ENCODE data around the gene TMEM30B. TPM values are rescaled to one million over a fixed set of nuclear protein-coding genes. Genes with fewer than 3 reads are reported as not detected.
A peak's percentile ranks its signal among the peaks of the same experiment; 100 is the strongest.

The TMEM30B gene
- total and polyA plus RNA-seq, 9 of the 15 experiments (the other 6 are each of a cell fraction or from before 2014, with no cell fraction given): 0.04 TPM; not detected in 8

DNA sequence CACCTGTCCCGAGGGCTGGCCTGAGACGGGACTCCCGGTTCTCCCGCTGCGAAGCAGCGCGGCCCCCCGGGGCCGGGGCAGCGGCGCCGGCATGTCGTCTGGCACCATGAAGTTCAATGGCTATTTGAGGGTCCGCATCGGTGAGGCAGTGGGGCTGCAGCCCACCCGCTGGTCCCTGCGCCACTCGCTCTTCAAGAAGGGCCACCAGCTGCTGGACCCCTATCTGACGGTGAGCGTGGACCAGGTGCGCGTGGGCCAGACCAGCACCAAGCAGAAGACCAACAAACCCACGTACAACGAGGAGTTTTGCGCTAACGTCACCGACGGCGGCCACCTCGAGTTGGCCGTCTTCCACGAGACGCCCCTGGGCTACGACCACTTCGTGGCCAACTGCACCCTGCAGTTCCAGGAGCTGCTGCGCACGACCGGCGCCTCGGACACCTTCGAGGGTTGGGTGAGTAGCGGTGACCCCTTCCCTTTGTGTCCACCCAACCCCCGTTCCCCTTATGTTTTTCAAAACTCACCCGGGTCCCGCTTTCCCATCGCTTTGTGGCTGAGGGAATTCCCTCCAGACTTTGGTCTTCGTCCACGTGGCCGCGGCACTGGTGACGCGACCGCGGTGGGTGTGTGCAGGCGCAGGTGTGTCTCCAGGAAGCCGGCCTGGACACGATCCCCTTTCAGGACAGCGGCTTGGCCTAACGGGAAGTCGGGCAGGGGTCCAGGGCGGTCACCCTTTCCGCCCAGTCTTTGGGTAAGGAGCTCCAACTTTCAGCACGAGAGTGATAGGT is 41.1 kb upstream of the TMEM30B start (continued):
- TF ChIP-seq RBFOX2 (IDR thresholded peaks at IDR 0.05; ENCODE audit: low read depth, low read length): 0 out of 2 replicates have a peak, but pooled peaks have one; percentile 27
- TF ChIP-seq ZBTB7A (IDR thresholded peaks at IDR 0.05; ENCODE audit: borderline replicate concordance, control insufficient read depth, low read depth, low read length): 0 out of 2 replicates have a peak, but pooled peaks have one; percentile 26

DNA sequence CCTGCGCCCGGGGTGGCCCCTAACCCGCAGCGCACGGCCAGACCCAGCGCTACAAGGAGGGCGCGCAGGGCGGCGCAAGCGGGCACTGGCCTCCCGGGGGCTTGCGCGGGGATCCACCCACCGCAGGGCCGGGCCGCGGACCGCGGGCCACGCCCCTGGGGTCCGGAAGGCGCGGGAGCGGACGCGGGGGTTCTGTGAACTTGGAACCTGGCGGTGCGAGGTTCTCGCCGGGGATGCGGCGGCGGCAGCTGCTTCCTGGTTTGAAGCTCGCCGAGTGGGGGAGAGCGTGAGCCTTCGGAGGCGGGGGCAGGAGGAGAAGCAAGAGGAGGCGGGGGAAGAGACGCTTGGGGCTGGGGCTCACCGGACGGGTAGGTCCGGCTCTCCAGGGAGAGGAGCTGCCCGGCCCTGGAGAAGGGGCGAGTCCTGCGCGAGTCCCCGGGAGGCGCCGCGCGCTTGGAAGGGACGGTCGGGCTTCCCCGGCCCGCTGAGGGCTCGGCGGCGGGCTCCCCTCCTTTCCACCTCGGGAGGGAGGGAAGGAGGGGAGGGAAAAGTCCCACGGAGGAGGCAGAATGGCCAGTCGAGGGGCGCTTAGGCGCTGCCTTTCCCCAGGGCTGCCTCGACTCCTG is 40.4 kb upstream of the TMEM30B start, which contains the start of gene PRKCH:
PRKCH (plus strand) TSS at position 195 of the 626 bp plus-strand sequence. CDS start 523 bp downstream, outside the sequence.
- 7% methylated on average over 16 of the region's 66 CpGs for WGBS (ENCODE audit: insufficient coverage, low coverage, missing lambda C conversion rate)
- Histone ChIP-seq H3K36me3 (ENCODE audit: control insufficient read depth, insufficient read depth, low read length) (no peaks in the 10 kb centered on the region), H3K9me3 (replicated peaks; ENCODE audit: control insufficient read depth, insufficient read depth, low read depth, low read length) (no peaks in the 10 kb centered on the region), H3K9me1 (ENCODE audit: control insufficient read depth, insufficient read depth, low read length) (no peaks in the 10 kb centered on the region), H3K79me2 (ENCODE audit: control insufficient read depth, insufficient read depth, low read length) (no peaks in the 10 kb centered on the region; the same call in 2 of the 3 replicates), H3K4me1 (replicated peaks in 1 of 2; ENCODE audit: control insufficient read depth in 2 of 2, insufficient read depth in 2 of 2, low read length in 2 of 2) (peaks cover 0 to 19% of the 10 kb centered on the region in 2 experiments; a peak in 3 of 5 replicates), H4K20me1 (replicated peaks; ENCODE audit: control insufficient read depth, insufficient read depth, low read length) (no peaks in the 10 kb centered on the region), H3K4me3 (peak within 1 kb of the TSS; percentile 49), H3K9ac (ENCODE audit: insufficient read depth in 1 of 2, low read depth in 2 of 2, low read length in 2 of 2) (peak within 1 kb of the TSS; percentile 30 to 87; a peak in 3 of 4 replicates), H3K27me3 (ENCODE audit: control insufficient read depth in 2 of 2, insufficient read depth in 2 of 2, low read length in 2 of 2) (no peaks in the 10 kb centered on the region), H2AFZ (ENCODE audit: low read depth, low read length) (peak within 1 kb of the TSS; percentile 80), H3K4me2 (ENCODE audit: insufficient read depth, low read length) (peak within 1 kb of the TSS; percentile 68), H3K27ac (ENCODE audit: extremely low read depth, low read depth, low read length) (peak within 1 kb of the TSS; percentile 41; the same call in 2 of the 3 replicates)
- POLR2A ChIA-PET: no interaction called here
- FAIRE-seq: no peak
- no TSS peak for BruUV-seq (replicated peaks)
- in situ Hi-C loops (cut with MboI) (no loop called here), intact Hi-C loops (cut with micrococcal nuclease) (no loop called here)
- CTCF ChIA-PET (ENCODE audit: low intra/inter-chr PET ratio): no interaction called here
- ATAC-seq: peak; percentile 90
- DNase-seq (ENCODE audit: extremely low read depth in 1 of 4, low spot score in 3 of 4): peak; percentile 63 to 74 (median 66)
- no peak for TF ChIP-seq MCM3 (IDR thresholded peaks at IDR 0.05)
- peak in 1 of 2 experiments; percentile 30; a peak in 2 of 4 replicates for TF ChIP-seq RAD21 (CRISPR knock-in tag; conservative IDR thresholded peaks at IDR 0.05 in 1 of 2, IDR thresholded peaks at IDR 0.05 in 1 of 2)
- TF ChIP-seq, protein P1, sequence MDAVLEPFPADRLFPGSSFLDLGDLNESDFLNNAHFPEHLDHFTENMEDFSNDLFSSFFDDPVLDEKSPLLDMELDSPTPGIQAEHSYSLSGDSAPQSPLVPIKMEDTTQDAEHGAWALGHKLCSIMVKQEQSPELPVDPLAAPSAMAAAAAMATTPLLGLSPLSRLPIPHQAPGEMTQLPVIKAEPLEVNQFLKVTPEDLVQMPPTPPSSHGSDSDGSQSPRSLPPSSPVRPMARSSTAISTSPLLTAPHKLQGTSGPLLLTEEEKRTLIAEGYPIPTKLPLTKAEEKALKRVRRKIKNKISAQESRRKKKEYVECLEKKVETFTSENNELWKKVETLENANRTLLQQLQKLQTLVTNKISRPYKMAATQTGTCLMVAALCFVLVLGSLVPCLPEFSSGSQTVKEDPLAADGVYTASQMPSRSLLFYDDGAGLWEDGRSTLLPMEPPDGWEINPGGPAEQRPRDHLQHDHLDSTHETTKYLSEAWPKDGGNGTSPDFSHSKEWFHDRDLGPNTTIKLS (IDR thresholded peaks at IDR 0.05; ENCODE audit: borderline replicate concordance, low read depth): peak; percentile 51; the same call in 1 of the 2 replicates
- TF ChIP-seq, protein P2, sequence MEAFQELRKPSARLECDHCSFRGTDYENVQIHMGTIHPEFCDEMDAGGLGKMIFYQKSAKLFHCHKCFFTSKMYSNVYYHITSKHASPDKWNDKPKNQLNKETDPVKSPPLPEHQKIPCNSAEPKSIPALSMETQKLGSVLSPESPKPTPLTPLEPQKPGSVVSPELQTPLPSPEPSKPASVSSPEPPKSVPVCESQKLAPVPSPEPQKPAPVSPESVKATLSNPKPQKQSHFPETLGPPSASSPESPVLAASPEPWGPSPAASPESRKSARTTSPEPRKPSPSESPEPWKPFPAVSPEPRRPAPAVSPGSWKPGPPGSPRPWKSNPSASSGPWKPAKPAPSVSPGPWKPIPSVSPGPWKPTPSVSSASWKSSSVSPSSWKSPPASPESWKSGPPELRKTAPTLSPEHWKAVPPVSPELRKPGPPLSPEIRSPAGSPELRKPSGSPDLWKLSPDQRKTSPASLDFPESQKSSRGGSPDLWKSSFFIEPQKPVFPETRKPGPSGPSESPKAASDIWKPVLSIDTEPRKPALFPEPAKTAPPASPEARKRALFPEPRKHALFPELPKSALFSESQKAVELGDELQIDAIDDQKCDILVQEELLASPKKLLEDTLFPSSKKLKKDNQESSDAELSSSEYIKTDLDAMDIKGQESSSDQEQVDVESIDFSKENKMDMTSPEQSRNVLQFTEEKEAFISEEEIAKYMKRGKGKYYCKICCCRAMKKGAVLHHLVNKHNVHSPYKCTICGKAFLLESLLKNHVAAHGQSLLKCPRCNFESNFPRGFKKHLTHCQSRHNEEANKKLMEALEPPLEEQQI (IDR thresholded peaks at IDR 0.05): no peak
- peak in 1 of 2 experiments; percentile 40; a peak in 2 of 4 replicates for TF ChIP-seq NRF1 (conservative IDR thresholded peaks at IDR 0.05 in 1 of 2, IDR thresholded peaks at IDR 0.05 in 1 of 2)
- TF ChIP-seq MXI1 (IDR thresholded peaks at IDR 0.05; ENCODE audit: low read depth, low read length): no peak
- TF ChIP-seq, protein P3, sequence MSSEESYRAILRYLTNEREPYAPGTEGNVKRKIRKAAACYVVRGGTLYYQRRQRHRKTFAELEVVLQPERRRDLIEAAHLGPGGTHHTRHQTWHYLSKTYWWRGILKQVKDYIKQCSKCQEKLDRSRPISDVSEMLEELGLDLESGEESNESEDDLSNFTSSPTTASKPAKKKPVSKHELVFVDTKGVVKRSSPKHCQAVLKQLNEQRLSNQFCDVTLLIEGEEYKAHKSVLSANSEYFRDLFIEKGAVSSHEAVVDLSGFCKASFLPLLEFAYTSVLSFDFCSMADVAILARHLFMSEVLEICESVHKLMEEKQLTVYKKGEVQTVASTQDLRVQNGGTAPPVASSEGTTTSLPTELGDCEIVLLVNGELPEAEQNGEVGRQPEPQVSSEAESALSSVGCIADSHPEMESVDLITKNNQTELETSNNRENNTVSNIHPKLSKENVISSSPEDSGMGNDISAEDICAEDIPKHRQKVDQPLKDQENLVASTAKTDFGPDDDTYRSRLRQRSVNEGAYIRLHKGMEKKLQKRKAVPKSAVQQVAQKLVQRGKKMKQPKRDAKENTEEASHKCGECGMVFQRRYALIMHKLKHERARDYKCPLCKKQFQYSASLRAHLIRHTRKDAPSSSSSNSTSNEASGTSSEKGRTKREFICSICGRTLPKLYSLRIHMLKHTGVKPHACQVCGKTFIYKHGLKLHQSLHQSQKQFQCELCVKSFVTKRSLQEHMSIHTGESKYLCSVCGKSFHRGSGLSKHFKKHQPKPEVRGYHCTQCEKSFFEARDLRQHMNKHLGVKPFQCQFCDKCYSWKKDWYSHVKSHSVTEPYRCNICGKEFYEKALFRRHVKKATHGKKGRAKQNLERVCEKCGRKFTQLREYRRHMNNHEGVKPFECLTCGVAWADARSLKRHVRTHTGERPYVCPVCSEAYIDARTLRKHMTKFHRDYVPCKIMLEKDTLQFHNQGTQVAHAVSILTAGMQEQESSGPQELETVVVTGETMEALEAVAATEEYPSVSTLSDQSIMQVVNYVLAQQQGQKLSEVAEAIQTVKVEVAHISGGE (CRISPR knock-in tag; IDR thresholded peaks at IDR 0.05): no peak

Data from K562 (cell line).